HG02588 (cell line): ENCODE results near the gene NRTN.
"Not testable (repeated sequence)": the region's sequence is repeated elsewhere in the genome, so short reads cannot be mapped to it uniquely, and the experiment has no call there.

ENCODE experiments used
- ATAC-seq: cut with Tn5 transposase; IDR thresholded peaks from one replicate; pipeline ENCODE4 v1.9.1; 2021; ENCODE audit warnings: mild to moderate bottlenecking, moderate library complexity; ENCODE audit not compliant: unreplicated experiment

Gene NRTN, protein sequence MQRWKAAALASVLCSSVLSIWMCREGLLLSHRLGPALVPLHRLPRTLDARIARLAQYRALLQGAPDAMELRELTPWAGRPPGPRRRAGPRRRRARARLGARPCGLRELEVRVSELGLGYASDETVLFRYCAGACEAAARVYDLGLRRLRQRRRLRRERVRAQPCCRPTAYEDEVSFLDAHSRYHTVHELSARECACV

DNA sequence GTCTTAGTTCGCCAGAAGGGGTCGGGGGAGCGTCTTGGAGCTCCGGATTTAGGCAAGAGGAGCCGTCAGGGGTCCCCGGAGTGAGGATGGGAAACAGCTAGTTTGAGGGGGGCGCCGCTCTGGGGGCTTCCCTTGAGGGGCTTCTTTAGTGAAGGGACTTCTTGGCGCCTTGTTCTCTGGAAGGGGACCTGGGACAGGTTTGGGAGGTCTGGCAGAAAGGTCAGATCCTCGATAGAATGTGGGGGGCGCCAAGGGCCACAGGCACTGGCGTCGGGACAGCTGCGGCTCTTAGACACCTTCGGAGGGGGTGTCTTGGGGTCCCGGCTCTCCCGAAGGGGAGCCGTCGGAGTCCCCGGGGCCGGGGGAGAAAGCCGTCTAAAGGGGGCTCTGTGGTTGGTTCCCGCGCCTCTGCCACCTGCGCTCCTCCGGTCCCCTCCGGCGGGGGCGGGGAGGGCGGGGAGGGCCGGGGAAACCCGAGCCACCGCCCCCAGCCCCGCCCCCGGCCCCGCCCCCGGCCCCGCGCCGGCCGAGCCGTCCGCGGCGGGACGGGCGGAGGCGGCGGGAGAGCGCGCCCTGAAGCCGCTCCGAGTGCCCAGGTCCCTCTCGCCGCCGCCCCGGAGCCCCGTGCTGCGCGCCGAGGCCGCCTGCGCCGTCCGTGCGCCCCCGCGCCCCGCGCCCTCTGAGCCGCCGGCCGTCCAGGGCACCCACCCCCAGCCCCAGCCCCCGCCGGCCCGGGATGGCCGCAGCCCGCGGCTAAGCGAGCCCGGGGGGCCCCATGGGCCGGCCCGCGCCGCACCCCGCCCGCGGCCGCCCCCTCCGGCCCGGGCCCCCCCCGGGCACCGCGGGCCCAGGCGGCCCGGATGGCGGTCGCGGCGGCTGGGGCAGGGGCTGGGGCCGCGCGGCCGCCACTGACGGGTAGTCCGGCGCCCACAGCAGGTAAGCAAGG lies at the start of gene NRTN:
Gene NRTN, plus strand, starts transcription at position 552 of the 946 bp plus-strand sequence. CDS start 19,099 bp downstream, outside the sequence.
- no peak for ATAC-seq

DNA sequence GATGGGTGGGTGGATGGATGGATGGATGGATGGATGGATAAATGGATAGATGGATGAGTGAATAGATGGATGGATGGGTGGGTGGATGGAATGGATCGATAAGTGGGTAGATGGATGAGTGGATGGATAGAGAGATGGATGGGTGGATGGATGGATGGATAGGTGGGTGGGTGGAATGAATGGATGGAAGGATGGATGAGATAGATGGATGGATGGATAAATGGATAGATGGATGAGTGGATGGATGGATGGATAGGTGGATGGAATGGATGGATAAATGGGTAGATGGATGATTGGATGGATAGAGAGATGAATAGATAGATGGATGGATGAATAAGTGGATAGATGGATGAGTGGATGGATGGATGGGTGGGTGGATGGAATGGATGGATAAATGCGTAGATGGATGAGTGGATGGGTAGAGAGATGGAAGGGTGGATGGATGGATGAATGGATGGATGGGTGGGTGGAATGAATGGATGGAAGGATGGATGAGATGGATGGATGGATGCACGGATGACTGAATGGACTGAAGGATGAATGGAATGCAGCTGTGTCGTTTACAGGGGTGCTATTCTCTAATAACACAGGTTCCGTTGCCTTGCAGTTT lies 42.2 kb upstream of the NRTN start:
- no peak for ATAC-seq

DNA sequence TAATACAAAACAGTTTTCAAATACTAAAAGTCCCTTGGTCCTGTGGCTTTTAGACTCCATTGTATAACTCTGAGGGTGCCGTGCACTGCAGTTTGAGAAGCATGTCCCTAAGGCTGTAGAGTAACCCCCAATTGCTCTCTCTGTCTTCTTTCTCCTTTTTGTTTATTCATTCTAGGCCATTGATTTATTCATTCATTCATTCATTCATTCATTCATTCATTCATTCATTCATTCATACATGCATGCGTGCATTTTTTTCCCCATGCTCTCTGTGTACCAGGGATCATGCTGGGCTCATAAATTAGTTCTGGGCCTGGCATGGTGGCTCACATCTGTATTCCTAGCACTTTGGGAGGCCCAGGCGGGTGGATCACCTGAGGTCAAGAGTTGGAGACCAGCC lies 39.6 kb upstream of the NRTN start:
- ATAC-seq = no peak

DNA sequence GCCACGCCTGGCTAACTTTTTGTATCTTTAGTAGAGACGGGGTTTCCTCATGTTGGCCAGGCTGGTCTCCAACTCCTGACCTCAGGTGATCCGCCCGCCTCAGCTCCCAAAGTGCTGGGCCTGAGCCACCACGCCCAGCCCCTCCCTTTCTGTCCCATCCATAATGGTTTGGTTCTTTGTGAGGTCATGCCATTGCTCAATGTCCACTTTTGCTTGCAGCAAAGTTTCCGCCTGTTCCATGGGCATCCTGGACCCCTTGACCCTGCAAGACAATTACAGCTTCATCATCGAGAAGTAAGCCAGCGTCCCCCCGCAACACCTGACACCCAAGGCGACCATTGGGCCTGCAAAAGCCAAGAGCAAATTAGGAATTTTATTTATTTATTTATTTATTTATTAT lies 36.9 kb upstream of the NRTN start:
- ATAC-seq = no peak

DNA sequence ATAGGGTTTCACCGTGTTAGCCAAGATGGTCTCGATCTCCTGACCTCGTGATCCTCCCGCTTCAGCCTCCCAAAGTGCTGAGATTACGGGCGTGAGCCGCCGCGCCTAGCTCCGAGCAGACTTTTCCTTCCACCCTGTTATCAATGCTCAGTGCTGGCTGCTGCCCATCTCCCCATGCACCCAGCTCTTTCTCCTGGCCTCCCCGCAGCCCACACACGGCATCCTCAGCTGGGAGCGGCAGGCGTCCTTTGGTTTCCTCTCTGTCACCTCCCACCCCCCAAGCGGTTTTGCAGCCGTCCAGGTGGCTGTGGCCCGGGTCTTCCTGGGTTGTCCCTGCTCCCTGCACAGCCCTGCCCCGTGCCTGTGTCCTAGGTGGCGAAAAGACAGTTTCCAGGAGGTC lies 32.5 kb upstream of the NRTN start:
- ATAC-seq = no peak

DNA sequence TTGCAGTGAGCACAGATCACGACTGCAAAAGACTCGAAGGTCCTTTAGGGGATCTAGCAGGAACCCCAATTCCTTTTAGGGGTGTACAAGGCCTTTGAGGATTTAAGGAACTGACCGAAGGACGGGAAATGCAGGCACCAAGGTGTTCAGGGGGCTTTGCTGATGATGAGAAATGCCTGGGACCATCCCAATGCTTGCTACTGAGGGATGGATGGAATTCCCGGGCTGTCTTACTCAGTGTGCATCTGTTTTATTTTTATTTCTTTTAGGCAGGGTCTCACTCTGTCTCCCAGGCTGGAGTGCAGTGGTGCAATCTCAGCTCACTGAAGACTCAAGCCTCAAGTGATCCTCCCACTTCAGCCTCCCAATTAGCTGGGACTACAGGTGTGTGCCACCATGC lies 31.6 kb upstream of the NRTN start:
- no peak for ATAC-seq

DNA sequence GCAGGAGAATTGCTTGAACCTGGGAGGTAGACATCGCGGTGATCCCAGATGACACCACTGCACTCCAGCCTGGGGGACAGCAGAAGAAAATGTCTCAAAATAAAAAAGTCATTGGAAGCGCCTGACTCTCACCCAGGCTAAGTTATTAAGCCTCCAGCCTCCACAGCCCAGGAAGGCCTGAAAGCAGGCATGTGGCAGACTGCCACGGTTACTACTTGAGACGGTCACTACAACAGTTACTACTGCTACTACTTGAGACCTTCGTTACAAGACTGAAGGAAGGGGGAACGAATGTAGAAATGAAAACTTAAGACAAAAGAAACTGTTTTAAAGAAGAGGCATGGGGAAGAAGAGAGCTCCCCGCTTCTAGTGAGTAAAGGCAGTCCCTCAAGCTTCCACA lies 29.9 kb upstream of the NRTN start:
- ATAC-seq = no peak

DNA sequence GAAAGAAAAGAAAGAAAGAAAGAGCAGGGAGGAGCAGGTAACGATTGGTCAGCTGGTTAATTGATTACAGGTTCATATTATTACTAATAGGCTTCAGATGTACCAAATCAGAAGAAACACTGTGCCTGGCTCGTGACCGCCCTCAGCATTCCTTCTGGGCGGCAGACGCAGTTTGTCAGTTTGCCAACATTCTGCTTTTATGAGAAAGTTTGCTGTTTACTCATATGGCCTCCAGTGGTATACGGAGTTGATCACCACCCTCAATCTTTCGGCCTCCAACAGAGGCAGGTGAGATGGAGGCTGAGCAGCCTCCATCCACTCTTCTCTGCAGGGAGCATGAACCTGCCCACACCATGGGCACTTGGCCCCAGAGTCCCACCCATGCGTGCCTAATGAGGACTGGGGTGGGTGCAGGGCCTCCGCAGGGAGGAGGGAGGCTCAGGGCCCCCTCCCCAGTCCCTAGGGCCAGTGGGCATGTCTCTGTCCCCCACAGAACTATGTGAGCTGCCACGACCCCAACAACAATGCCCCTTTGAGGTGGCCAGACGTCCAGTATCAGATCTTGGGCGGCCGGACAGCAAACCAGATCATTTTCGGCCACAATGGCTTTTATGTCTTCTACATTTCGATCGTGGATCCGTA lies 29.1 kb upstream of the NRTN start:
- no peak for ATAC-seq

DNA sequence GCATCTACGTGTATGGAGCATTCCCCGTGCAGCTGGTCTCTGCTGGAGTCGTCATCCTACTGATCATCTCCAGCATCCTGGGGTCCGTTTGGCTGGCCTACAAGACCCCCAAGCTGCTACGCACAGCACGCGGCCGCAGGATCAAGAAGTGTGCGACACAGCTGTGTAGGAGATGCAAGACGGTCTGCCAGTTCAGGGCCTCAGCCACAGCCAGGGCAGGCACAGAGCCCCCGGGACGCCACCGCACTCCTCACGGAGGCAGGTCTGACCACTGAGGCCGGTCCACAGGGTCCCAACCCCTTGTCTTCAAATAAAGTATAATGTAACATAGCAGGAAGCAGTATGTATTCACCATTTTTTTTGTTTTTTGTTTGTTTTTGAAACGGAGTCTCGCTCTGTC lies 26.5 kb upstream of the NRTN start:
- no peak for ATAC-seq

DNA sequence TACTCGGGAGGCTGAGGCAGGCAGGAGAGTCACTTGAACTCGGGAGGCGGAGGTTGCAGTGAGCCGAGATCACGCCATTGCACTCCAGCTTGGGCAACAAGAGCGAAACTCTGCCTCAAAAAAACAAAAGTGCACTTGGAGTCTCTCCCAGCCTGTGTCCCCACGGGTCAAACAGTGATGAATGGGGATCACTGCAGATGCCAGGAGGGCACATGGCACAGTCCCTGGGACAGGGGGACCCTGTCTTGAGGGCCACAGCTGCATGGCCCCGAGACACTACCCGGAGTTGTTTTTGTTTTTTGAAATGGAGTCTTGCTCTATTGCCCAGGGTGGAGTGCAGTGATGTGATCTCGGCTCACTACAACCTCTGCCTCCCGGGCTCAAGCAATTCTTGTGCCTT lies 24.0 kb upstream of the NRTN start:
- not testable (repeated sequence) for ATAC-seq

DNA sequence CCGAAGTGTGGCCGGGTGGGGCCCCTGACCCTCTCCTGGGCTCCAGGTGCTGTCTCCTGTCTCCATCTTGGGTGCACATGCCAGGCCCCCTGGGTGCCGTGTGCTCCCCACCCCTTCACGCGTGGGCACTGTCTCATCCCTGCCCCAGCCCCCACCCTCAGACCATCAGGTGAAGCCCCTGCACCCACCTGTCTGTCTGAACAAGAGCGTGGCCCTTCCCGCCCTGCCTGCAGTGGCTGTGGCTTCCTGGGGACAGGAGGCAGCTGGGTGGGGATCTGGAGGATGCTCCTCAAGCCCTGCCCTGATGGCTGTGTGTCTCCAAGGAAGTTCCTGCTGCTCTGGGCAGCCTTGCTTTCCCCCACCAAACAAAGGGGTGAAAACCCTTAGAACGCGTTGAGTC lies 22.5 kb upstream of the NRTN start:
- no peak for ATAC-seq

DNA sequence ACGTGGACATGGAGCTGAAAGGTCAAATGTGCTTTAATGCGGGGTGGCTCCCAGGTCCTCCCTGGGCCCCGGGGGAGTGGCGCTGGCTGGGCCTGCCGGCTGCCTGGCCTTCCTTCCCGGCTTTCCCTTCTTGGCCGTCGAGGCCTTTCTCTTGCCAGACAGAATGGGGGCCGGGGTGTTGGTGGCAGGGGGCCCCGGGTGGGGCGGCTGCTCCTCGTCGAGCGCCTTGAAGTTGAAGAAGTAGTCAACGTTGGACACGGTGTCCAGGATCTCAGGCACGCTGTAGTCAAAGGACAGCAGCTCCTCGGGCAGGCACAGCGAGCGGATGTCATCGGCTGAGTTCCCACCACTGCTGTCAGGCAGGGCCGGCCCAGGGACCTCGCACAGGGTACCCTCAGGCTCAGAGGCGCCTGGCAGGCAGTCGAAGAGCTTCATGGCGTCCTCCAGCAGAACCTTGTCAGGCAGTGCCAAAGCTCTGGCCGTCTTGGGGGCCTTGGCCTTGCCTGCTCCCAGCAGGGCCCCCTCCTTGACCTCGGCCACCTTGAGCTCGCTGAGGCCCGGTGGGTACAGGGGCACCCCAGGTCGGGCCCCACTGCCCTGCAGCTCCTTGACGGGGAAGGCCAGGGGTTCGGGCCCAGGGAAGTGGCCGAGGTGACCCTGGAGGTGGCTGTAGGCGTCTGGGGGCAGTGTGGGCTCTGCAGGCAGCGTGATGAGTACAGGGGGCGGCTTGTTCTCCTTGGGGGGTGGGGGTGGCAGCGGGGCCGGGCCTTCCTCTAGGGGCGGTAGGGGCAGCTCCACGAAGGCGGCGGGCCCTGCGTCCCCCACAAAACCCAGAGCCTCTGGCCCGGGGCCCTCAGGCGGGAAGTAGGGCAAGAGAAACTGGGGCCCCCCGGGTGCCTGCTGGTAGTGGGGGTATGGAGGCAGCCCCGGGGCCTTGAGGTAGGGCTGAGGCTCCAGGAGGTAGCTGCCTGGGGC lies 21.6 kb upstream of the NRTN start:
- no peak for ATAC-seq

DNA sequence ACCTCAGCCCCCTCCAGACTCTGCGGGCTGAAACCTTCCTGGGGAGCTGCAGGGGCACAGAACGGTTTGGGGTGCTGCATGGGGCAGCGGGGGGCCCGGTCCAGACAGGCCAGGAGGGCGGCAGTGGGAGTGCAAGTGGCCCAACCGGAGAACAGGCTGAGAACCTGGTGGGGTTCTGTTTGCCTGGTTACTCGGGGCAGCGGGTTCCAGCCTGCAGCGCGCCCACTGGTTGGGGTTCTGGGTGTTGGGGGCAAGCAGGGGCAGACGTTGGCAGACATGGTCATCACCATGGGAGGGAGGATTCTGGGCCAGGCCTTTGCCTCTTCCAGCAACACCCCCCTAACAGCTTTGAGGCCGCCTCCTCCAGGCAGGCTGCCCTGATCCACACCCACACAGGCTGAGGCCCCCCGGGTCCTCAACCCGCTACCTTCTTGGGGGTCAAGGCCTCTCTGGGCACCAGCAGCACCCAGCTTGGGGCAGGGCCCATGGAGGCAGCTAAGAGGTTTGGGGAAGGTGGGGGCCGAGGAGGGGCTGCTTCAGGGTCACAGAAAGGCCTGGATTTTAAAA lies 20.2 kb upstream of the NRTN start, which contains the start of gene PRR22:
Gene PRR22, minus strand, starts transcription at position 166 of the 567 bp plus-strand sequence. Its CDS starts 86 bp downstream, at position 80.
- ATAC-seq = no peak

DNA sequence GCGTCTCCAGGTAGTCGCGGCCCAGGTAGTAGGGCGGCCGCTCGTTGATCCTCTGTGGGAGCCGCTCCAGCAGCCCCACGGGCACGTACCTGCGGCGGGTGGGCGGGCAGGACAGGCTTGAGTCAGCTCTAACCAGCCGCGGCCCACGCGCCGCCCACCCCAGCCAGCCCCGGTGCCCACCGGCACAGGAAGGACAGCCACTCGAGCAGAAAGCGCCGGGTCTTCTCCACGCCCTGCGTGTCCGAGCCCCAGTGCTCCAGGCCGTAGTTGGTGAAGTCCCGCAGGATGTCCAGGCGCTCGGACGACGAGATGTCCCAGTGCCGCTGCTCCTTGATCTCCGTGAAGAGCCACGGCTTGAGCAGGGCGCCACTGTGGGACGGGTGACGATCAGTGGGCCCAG lies 19.4 kb upstream of the NRTN start:
- no peak for ATAC-seq

DNA sequence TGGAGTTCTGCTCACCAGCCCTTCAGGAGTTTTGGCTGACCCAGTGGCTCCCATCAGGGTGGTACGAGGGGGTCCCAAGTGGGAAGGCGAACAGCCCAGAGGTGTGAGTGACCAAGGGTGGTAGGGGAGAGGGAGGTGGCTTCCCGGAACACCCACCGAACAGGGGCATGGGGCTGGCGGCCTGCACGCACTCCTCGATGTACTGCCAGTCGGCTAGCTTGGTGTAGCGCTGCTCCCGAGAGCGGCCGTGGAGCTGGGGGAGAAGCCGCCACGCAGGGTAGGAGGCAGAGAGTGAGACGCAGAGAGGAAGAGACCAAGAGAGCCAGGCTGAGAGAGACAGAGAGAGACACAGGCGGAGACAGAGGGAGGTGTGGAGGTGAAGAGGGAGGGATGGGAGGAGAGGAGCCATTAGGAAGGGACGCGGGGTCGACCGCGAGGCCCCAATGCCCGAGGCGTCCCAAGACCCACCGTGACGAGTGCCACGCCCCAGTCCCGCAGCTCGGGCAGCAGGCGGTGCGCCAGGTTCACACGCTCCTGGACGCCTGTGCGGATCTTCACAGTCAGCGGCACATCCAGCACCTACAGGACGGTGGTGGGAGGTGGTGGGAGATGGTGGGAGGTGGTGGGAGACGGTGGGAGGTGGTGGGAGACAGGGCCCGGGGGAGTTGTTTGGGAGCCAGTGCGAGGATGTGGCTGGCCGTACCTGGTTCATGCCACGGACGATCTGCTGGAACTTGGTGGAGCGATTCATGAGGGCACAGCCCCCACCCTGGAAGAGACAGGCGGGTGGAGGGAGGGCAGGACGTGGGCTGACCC lies 18.1 kb upstream of the NRTN start:
- no peak for ATAC-seq

DNA sequence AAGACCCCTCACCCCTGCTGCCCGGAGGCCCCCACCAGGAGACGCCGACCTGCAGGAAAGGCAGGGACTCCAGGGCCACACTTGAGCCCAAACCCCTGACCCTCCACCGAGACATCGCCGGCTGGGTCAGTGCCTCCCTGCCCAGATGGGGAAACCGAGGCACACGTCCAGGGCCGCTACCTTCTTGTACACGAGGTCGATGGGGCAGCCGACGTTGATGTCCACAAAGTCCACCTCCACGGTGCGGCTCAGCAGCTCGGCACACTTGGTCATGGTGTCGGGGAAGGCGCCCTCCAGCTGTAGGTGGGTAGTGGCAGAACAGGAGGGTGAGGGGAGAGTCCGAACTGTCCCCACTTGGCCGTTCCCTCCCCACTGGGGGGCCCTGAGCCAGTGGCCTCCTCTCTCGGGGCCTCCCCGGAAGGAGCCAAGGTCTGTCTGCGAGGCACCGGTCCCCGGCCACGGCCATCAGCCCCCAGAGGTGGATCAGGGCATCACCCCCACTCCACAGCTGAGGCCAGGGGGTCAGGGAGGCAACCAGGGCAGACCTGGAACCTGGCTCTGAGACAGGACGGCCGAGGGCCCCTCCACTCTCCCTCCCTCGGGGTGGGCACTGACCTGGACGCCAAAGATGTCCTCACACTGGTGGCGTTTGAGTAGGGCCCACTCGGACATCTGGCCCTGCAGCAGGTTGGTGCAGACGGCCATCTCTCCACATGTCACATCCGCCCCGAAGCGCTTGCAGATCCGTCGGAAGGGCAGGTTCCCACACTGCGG lies 17.3 kb upstream of the NRTN start:
- ATAC-seq = no peak

DNA sequence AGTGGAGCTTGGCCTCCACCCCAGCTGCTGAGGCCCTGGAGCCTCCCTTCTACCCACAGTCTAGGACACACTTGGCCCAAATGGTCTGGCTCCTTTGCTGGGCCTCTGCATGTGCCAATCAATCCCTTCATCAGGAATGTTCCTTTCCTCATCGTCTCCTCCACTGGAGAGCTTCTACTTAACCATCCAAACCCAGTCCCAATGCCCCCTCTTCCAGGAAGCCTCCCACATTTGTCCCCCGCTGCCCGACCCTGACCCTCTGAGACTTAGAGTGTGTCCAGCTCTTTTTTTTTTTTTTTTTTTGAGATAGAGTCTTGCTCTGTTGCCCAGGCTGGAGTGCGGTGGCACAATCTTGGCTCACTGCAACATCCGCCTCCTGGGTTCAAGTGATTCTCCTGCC lies 16.4 kb upstream of the NRTN start:
- no peak for ATAC-seq

DNA sequence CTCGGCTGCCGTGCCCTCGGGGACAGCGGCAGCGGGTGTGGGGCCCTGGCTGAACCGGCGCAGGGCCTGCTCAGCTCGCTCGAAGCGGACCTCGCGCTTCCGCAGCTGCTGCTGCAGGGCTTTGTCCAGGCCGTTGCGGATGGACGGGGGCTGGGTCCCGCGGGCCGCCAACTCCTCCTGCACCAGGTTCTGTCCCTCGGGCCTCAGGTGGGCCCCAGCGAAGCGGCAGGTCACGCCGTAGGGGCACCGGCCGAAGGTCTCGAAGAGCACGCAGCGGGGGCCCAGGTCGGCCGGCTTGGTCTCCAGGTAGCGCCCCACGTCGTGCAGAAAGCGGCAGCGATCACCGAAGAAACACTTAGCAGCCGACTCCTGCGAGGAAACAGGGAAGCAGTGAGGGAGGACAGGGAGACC lies 15.5 kb upstream of the NRTN start:
- ATAC-seq = no peak
